Measurements from ENCODE around the gene MAST1.
A peak's percentile ranks its signal among the peaks of the same experiment; 100 is the strongest.
"Not testable (repeated sequence)": the region's sequence is repeated elsewhere in the genome, so short reads cannot be mapped to it uniquely, and the experiment has no call there.

The MAST1 gene

GRCh38 chr19:12888006-12888603 is 49.8 kb downstream of the MAST1 start:
- no peak for DNase-seq (ENCODE audit: extremely low spot score)
- POLR2A ChIA-PET, result interaction anchor here (1.0 kb wide), 1 partner anchor 82 kb away, joined by 3 read pairs; the partner anchor contains the start of gene RNASEH2A
- CTCF ChIA-PET, result interaction anchor here (0.5 kb wide), 1 partner anchor 170 kb away, joined by 3 read pairs; no protein-coding TSS in a partner anchor
- TF ChIP-seq SP1 (IDR thresholded peaks at IDR 0.05) (no peak), LEF1 (IDR thresholded peaks at IDR 0.05; ENCODE audit: borderline replicate concordance) (no peak), L3MBTL2 (conservative IDR thresholded peaks at IDR 0.05) (no peak), NFRKB (IDR thresholded peaks at IDR 0.05) (no peak), FOXA1 (IDR thresholded peaks at IDR 0.05) (no peak)

- DNase-seq (ENCODE audit: extremely low spot score), result not testable (repeated sequence)
- ChIA-PET CTCF (interaction anchor here (0.7 to 1.3 kb wide), 3 partner anchors 53 to 87 kb away, joined by 3 to 4 read pairs (median 4); no protein-coding TSS in a partner anchor), POLR2A (interaction anchor here (0.7 to 2.4 kb wide), 19 partner anchors 9 to 113 kb away, joined by 3 to 26 read pairs (median 4); partner anchors contain the start of genes CALR, DNASE2, FARSA and RNASEH2A)
- TF ChIP-seq PKNOX1 (IDR thresholded peaks at IDR 0.05), result 0 out of 2 replicates have a peak, but pooled peaks have one; percentile 11
- TF ChIP-seq ZNF384 (IDR thresholded peaks at IDR 0.05), result peak; percentile 72
Observed at GRCh38 chr19:12890299-12890786, 52.0 kb downstream of the MAST1 start.

GRCh38 chr19:12890787-12891552 is 52.7 kb downstream of the MAST1 start, which contains the start of gene GCDH:
Gene GCDH, plus strand, starts transcription at chr19:12891160. Its CDS starts 145 bp downstream, at chr19:12891305.
- CTCF ChIA-PET, result interaction anchor here (0.7 to 1.3 kb wide), 3 partner anchors 54 to 87 kb away, joined by 3 to 4 read pairs (median 4); no protein-coding TSS in a partner anchor
- POLR2A ChIA-PET, result interaction anchor here (0.7 to 2.4 kb wide), 23 partner anchors 8 to 118 kb away, joined by 3 to 26 read pairs (median 3); partner anchors contain the start of genes CALR, DNASE2, FARSA and RNASEH2A
- peak; percentile 93 for DNase-seq (ENCODE audit: extremely low spot score)
- TF ChIP-seq FOXK2 (IDR thresholded peaks at IDR 0.05), result no peak
- TF ChIP-seq ZNF384 (IDR thresholded peaks at IDR 0.05), result no peak
- no peak for TF ChIP-seq TARDBP (IDR thresholded peaks at IDR 0.05)
- TF ChIP-seq L3MBTL2 (conservative IDR thresholded peaks at IDR 0.05), result peak; percentile 98
- TF ChIP-seq FOXM1 (IDR thresholded peaks at IDR 0.05; ENCODE audit: borderline replicate concordance), result peak; percentile 96

GRCh38 chr19:12891553-12892021 is 53.3 kb downstream of the MAST1 start:
- TF ChIP-seq SUZ12 (IDR thresholded peaks at IDR 0.05) (no peak), L3MBTL2 (conservative IDR thresholded peaks at IDR 0.05) (no peak), TARDBP (IDR thresholded peaks at IDR 0.05) (no peak), LEF1 (IDR thresholded peaks at IDR 0.05; ENCODE audit: borderline replicate concordance) (no peak), PKNOX1 (IDR thresholded peaks at IDR 0.05) (no peak), FOXA1 (IDR thresholded peaks at IDR 0.05) (no peak), CTBP1 (IDR thresholded peaks at IDR 0.05; ENCODE audit: borderline replicate concordance) (no peak), FOXM1 (IDR thresholded peaks at IDR 0.05; ENCODE audit: borderline replicate concordance) (no peak), HDGF (IDR thresholded peaks at IDR 0.05; ENCODE audit: borderline replicate concordance) (no peak), ARNT (IDR thresholded peaks at IDR 0.05) (no peak), SP1 (IDR thresholded peaks at IDR 0.05) (no peak), BHLHE40 (IDR thresholded peaks at IDR 0.05; ENCODE audit: borderline replicate concordance) (no peak), ZNF384 (IDR thresholded peaks at IDR 0.05) (no peak)
- POLR2A ChIA-PET, result interaction anchor here (0.7 to 2.4 kb wide), 16 partner anchors 8 to 118 kb away, joined by 3 to 26 read pairs (median 4); partner anchors contain the start of genes DNASE2, RNASEH2A and SYCE2
- DNase-seq (ENCODE audit: extremely low spot score), result no peak
- CTCF ChIA-PET, result interaction anchor here (0.8 to 1.3 kb wide), 2 partner anchors 54 to 86 kb away, joined by 3 to 4 read pairs; no protein-coding TSS in a partner anchor

- CTCF ChIA-PET, result no interaction called here
Observed at GRCh38 chr19:12893582-12893981, 55.3 kb downstream of the MAST1 start.

More at GRCh38 chr19:12893582-12893981, 55.3 kb downstream of the MAST1 start:
- TF ChIP-seq CTBP1 (IDR thresholded peaks at IDR 0.05; ENCODE audit: borderline replicate concordance), result no peak
- TF ChIP-seq PKNOX1 (IDR thresholded peaks at IDR 0.05), result no peak
- no peak for TF ChIP-seq TARDBP (IDR thresholded peaks at IDR 0.05)
- no peak for TF ChIP-seq BHLHE40 (IDR thresholded peaks at IDR 0.05; ENCODE audit: borderline replicate concordance)
- TF ChIP-seq NFRKB (IDR thresholded peaks at IDR 0.05), result no peak
- no peak for TF ChIP-seq FOXA1 (IDR thresholded peaks at IDR 0.05)
- no peak for TF ChIP-seq L3MBTL2 (conservative IDR thresholded peaks at IDR 0.05)
- no peak for TF ChIP-seq SP1 (IDR thresholded peaks at IDR 0.05)
- no peak for TF ChIP-seq ZNF384 (IDR thresholded peaks at IDR 0.05)
- TF ChIP-seq ELF4 (IDR thresholded peaks at IDR 0.05), result no peak
- no peak for TF ChIP-seq FOXM1 (IDR thresholded peaks at IDR 0.05; ENCODE audit: borderline replicate concordance)
- TF ChIP-seq LEF1 (IDR thresholded peaks at IDR 0.05; ENCODE audit: borderline replicate concordance), result no peak
- no peak for TF ChIP-seq HDGF (IDR thresholded peaks at IDR 0.05; ENCODE audit: borderline replicate concordance)
- TF ChIP-seq FOXK2 (IDR thresholded peaks at IDR 0.05), result no peak
- no peak for TF ChIP-seq SUZ12 (IDR thresholded peaks at IDR 0.05)
- POLR2A ChIA-PET, result interaction anchor here (0.8 kb wide), 1 partner anchor 26 kb away, joined by 3 read pairs; the partner anchor contains the start of gene SYCE2
- DNase-seq (ENCODE audit: extremely low spot score), result no peak
